GM18498 (cell line): Measurements from ENCODE around the gene TBC1D5.
"Not testable (repeated sequence)": the region's sequence is repeated elsewhere in the genome, so short reads cannot be mapped to it uniquely, and the experiment has no call there.

Source experiments
- ATAC-seq: cut with Tn5 transposase; IDR thresholded peaks from one replicate; pipeline ENCODE4 v1.9.1; 2021; ENCODE audit warnings: mild to moderate bottlenecking, moderate library complexity; ENCODE audit not compliant: unreplicated experiment

The TBC1D5 gene

DNA sequence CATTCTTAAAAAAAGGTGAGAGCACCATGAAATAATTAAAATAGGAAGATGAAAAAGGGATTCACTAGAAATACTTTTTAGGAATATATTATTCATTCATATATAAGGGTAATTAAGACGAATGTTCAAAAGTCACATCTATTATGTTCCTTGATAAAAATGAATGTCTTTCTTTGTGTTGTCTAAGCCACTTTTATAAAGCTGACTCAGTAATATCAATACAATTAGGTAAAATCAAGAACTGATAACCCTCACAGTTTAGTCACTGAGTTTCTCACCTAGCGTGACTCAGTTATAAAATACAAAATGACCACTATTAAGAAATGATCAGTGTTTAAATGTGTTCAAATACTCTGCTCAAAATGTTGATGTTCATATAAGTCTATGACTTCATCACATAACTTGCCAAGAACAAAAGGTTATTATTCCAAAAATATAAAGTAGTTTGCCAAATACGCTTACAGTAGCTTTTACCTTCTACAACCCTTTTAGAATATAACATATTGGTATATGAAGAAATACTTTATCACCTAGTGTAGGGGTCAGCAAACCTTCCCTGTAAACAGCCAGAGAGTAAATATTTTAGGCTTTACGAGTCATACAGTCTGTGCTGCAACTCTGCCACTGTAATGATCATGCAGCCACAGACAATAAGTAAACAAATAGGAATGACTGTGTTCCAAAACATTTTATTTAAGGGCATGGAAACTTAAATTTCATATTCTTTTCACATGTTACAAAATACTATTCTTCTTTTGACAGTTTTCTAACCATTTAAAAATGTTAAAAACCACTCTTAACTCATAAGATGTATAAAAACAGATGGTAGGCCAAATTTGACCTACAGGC lies 369.8 kb downstream of the TBC1D5 start:
- ATAC-seq = no peak

DNA sequence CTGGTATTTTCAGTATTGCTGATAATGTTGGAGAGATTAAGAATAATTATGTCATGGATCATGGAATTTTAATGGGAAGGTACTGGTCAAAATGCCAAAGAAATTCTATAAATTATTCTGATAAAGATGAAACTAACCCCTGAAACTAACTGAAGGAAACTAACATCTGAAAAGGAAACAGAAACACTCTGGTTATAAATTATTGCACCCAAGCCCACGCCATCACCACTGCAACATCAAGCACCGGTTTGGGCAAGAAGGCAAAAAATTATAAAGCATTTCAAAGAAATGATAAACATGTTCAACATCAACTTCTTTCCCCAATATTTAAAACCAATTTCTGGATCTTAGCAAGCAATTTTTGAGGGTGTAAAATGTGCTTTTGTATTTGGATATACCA lies 372.5 kb downstream of the TBC1D5 start:
- no peak for ATAC-seq

DNA sequence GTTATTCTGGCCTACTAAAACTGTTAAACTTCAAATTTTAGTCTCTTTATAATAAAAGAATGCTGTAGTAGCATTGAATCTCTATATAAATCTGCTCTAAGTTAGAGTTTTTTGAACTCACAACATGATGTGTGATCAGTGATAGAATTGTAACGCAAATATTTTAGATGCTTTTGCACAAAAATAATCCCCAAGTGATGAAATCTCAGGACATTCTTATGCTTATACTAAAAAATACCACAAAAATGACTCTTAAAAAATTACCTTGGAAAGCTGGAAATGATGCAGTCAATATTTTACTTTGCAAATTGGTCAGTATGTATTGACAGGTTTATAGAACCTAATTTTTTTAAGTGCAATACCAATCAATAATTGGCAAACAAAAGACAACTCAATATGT lies 375.3 kb downstream of the TBC1D5 start:
- ATAC-seq = no peak

DNA sequence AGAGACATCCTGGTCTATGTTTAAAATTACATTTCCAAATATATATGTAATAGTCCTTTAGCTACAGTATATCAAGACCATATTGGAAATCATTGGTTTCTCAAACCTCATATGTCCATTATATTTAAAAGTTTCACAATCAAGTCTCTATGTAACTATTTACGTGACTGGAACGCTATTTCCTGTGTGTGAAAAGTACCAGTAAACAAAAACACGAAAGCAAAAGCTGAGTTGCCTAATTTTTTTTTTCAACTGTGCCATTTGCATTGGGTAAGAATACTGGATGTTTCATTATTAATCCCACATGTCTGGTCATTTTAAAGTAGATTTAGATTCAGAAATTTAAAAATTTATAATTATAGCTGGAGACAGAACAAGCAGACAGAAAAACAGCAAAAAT lies 381.4 kb downstream of the TBC1D5 start:
- ATAC-seq = no peak

DNA sequence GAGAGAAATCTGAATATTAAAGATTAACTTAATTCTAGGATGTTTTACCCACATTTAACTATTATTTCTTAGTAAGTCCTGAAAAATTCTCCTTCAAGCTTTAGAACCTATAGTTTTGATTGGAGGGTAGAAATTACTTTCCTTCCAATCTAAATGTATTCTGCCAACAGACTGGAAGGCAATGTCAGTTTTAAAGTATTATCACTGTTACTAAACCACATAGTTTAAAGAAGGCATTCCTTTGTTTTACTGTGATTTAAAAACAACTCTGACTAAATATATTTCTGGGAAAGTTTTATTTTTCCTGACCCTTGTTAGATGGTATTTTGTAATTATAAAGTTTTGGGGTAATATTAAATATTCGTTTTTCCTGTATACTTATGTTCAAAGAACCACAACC lies 382.5 kb downstream of the TBC1D5 start:
- no peak for ATAC-seq

DNA sequence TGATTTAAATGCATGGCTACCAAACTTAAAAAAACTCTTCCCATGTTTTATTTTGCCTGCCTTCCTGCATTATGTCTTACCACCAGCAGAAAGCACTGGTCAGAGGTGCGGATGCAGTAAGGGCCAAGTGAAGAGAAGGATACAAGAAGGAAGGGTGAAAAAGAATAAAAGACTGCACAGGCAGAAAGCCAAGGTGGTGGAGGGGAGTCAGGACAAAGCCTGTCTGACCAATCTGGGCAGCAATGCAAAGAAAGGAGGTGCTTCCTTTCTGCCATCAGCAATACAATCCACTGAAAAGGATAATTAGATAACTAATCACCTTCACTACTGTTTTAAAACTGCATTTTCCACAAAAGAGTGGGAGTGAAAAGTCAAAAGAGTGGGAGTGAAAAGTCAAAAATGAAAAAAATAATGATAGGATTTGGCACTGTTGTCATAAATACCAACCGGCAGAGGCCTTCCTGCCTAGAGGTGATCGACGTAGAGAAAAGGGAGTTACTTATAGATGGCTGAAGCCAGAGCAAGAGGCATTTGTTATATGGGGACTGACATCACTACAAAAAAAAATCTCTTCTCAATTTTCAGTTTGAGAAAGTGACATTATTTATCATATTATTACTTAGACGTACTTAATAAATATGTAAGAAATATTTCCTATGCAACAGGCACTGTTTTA lies 385.3 kb downstream of the TBC1D5 start:
- no peak for ATAC-seq

DNA sequence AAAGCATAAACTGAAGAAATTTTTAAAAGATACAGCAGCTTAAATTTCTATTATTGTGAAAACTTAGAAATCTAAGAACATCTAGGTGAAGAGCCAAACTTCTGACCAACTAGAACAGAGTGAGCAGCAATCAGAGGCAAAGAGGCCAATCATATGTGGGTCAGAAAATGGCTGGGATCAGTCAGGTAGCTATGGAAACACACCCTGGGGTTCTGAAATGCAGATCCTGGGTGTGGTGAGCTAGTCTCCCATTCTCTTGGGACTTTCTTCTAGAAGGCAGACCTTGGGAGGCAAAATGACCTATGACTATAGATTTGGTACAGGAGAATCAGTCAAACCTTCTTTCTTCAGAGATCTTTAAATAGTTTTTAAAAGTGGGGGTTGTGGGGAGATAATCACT lies 385.8 kb downstream of the TBC1D5 start:
- ATAC-seq = no peak

DNA sequence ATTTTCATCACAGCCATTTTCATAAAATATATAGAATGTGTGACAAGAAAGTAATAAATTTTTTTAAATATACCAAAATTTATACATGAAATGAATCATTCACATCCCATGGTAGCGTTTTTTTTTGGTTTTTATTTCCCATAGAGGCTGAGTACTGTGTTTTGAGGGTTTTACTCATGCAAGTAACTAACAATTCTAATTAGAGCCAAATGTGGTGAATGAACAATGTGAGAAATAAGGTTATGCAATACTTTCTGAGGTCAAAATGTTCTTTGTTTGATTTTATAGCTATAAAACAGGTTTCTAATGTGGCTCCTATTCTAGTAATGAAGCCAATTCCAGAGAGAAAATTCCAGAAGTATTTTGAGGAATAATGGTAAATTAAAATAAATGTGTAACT lies 386.8 kb downstream of the TBC1D5 start:
- no peak for ATAC-seq

DNA sequence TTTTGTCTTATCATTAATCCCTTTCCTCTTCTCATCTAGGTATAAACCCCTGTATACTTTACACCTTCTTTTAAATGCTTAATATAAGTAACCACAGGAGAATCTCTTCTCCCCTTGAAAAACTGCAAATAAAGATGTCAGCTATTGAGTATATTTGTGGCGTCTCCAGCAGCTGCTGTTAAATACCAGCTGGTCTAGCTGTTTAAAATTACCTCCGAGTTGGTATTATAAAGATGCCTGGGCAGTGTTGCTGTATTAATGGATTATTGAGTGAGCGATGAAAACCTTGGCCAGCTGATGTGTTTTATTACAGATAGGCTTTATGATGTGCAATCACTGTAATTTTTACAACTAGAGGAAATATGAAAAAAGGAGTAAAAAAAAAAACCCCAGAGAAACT lies 388.1 kb downstream of the TBC1D5 start:
- ATAC-seq = no peak

DNA sequence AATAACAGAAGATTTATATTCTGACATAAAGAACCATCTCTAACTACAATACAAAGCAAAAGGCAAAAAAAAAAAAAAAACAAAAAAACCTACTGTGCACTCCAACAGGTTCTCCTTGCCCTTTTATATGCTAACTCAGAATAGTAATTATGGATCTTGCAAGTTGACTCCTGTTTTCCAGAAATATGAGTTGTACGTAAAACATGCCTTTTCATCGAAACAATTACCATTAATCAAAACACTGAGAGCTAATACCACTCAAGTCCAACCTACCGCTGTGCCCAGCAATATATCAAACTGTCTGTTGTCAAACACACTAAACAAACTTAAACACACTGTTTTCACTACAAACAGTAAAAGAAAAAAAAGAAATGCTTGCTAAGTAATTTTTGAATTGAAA lies 389.8 kb downstream of the TBC1D5 start:
- ATAC-seq = no peak

DNA sequence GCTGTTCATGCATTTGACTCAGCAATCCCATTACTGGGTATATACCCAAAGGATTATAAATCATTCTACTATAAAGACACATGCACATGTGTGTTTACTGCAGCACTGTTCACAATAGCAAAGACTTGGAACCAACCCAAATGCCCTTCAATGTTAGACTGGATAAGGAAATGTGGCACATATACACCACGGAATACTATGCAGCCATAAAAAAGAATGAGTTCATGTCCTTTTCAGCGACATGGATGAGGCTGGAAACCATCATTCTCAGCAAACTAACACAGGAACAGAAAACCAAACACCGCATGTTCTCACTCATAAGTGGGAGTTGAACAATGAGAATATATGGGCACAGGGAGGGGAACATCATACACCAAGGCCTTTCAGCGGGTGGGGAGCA lies 391.2 kb downstream of the TBC1D5 start:
- ATAC-seq = not testable (repeated sequence)

DNA sequence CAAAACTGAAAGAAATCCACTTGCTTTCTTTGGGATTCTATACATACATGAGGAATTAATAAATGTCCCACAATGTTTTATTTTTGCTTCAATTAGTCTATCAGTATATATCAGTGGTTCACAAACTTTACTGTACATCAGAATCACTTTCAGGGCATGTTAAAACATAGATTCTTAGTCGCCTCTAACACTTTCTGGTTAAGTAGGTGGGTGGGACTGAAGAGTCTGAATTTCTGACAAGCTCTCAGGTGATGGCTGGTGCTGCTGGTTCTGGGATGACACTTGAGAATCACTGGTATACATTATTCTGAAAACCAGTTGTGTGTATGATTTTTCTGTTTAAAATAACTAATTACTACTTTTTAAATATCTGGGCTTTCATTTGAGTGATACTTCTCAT lies 393.3 kb downstream of the TBC1D5 start:
- ATAC-seq = peak; percentile 85

DNA sequence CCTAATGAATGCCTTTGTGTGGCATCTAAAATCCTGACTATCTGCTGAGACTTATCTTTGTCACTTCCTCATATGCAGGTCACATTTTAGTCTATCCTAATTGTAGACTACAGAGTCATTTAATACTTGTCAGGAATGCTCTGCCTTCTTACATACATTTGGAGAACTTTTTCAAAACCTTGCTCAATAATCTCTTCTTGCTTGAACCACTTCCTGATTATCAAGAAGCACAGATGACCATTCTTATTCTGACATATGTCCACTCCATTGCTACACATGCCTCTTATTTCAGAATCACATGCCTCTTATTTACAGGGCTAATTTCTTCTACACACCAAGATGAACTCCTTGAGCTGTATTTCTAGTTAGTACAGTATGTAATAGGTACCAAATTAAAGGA lies 400.3 kb downstream of the TBC1D5 start:
- ATAC-seq = no peak

DNA sequence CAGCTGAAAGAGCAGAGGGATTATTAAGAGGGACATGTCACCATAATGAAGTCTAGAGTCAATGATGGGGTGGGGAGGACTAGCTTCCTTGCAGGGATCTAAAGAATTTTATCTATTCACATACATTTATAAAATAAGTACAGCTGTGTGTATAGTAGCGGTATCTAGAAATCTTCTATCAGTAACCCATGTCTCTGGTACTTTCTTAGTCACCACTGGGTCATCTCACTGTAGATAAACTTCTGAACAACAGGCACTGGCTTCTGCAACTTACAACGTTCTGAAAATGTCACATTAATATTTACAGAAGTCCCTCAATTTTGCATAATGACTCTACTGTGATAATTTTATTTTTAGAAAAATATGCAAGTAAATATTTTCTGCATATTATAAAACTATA lies 401.7 kb downstream of the TBC1D5 start:
- ATAC-seq = no peak

DNA sequence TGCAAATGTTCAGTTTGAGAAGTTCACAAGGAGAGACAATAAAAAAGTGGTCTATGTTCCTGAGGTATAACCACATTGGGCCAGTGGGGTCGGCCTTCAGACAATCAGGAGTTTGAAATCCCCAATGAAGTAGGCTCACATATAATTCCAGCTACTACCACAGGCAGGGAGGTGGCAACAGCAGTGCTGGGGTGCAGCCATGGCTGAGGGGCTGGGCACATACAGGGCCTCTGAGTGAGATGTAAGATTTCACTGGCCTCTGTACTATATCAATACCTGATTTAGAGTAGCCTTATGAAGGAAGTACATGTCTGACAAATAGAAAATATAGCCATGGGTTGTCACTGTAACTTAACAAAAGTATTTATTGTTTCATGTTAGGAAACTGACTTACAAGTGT lies 402.2 kb downstream of the TBC1D5 start:
- ATAC-seq = no peak

DNA sequence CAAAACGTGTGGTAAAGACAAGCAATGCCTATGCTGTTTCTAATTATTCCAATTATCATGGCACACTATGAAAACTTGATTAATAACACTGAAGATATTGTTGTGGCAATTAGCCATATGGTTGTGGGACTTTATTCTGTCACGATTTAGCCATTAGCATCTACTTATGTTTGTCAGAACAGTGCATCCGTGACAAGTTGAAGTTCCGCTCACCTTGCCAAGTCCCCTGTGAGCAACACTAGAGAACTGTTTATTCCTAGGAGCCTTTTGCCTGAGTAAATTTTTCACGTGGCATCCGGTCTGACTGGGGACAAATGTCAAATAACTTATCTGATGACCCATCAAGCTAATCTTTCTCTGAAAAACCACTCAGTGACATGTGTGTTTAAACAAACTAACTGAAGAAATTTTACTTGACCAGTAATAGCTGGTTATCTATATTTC lies 403.3 kb downstream of the TBC1D5 start:
- ATAC-seq = no peak

DNA sequence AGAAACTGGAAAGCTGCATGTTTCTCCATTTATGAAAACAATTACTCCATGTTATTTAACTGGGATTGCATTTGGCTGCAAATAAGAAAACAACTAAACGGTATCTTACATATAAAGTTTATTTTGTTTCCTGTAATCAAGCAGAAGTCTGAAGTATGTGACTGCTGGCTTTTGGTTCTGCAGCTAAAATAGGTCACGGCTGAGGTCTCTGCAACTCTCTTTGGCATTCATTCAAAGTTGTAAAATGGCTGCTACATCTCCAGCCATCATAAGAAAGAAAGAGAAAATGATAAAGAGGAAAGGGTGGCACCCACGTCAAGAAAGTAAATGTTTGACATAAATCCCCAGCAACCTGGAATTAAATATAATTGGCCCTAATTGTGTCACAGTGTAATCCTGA lies 406.1 kb downstream of the TBC1D5 start:
- ATAC-seq = no peak

DNA sequence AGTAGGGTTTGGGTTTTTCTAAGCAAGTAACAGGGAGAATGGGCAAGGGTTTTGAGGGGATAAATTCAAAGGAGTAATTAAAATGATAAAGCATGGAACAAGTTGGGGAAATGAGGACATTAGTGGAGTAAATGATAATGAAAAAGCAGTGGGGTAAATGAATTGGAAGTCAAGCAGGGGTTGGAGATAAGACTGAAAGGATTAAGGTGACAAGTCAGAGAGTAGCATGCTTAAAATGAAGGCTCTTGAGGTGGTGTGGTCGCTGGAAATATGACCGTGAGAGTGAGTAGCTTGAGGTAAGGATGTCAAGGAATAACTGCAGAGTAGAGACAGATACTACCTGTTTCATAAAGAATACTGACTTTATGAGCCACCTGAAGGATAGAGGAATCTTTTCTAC lies 408.5 kb downstream of the TBC1D5 start:
- no peak for ATAC-seq

DNA sequence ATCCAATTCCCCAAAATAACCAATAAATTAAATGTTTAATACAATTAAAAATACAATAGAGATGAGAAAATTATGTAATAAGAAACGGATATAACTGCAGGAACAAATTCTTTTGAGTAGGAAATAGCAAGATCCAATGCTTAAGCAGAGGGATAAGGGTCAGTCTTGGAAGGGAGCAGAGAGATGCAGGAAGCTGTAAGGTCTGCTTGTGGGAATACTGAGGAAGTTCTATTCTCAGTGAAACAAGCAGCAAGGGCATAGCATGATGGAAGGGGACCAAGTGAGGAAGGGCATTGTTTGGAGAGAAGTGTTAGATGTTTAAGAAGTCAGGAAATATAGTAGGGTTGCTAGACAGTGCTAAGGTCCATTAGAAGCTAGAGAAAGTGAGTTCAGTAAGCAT lies 409.0 kb downstream of the TBC1D5 start:
- ATAC-seq = no peak

DNA sequence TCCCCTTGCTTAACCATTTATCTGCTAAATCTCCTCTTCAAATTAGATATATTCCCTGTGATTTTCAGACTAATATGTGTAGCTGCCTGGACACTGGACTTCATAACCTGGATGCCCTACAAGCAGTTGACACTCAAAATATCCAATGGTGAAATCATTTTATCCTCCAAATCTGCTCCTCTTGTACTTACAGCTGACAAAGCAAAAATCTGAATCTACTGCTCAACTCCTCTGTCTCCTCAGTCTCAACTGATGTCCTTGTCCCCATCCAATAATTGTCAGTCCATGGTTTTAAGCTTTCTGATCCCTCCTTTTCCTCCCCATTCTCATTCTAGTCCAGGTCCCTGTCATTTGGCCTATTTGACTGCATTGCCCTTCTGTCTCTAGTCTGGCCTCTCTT lies 411.8 kb downstream of the TBC1D5 start:
- no peak for ATAC-seq

DNA sequence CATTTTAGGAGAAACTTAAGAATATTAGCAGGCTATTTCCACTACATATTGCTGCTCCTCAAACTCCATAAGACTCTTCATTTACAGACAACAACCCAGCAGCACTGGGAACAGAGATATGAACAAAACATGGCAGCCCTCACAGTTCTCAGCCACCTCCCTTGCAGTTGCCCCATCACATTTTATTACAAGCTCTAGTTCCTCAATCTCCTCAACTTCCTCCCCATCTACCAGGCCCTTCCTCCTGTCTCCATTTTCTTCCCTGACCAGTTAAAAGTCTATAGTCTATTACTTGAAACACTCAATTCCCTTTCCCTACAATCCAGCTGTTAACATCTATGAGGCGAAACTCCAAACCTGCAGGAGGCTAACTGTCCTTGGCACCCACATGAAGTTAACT lies 412.5 kb downstream of the TBC1D5 start:
- no peak for ATAC-seq

DNA sequence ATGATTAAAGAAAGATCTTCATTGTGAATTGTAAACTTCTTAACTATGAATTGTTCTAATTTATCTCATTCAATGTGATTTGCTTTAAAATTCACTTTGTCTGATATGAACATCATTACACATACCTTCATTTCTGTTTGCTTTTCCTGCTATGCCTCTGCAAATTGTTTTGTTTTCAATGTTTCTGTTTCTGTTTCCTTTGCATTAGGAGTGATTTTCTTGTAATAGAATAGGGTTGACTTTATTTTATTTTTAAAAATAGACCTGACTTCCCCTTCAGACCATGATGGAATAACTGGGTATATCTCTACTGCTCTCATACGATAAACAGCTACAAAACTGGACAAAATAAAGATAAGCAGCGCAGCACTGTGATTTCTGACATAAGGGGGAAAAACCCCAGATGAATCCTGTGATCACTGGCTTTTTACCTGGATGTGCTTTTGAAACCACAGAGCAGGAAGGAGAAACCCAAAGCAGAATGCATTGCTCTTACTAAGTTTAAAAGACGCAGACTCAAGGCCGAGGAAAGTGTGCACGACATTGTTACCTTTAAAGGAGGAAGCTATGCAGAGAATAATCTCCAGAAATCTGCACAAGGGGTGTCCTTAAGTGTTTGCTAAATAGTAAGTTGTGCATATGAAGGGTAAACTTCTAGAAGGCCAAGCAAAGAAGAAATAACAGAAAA lies 420.2 kb downstream of the TBC1D5 start:
- peak; percentile 71 for ATAC-seq
